GM21390 (cell line): Measurements from ENCODE around the gene SHB.

Source experiments
- ATAC-seq: cut with Tn5 transposase; IDR thresholded peaks from one replicate; pipeline ENCODE4 v1.9.1; 2021; ENCODE audit not compliant: unreplicated experiment

The SHB gene, protein sequence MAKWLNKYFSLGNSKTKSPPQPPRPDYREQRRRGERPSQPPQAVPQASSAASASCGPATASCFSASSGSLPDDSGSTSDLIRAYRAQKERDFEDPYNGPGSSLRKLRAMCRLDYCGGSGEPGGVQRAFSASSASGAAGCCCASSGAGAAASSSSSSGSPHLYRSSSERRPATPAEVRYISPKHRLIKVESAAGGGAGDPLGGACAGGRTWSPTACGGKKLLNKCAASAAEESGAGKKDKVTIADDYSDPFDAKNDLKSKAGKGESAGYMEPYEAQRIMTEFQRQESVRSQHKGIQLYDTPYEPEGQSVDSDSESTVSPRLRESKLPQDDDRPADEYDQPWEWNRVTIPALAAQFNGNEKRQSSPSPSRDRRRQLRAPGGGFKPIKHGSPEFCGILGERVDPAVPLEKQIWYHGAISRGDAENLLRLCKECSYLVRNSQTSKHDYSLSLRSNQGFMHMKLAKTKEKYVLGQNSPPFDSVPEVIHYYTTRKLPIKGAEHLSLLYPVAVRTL

DNA sequence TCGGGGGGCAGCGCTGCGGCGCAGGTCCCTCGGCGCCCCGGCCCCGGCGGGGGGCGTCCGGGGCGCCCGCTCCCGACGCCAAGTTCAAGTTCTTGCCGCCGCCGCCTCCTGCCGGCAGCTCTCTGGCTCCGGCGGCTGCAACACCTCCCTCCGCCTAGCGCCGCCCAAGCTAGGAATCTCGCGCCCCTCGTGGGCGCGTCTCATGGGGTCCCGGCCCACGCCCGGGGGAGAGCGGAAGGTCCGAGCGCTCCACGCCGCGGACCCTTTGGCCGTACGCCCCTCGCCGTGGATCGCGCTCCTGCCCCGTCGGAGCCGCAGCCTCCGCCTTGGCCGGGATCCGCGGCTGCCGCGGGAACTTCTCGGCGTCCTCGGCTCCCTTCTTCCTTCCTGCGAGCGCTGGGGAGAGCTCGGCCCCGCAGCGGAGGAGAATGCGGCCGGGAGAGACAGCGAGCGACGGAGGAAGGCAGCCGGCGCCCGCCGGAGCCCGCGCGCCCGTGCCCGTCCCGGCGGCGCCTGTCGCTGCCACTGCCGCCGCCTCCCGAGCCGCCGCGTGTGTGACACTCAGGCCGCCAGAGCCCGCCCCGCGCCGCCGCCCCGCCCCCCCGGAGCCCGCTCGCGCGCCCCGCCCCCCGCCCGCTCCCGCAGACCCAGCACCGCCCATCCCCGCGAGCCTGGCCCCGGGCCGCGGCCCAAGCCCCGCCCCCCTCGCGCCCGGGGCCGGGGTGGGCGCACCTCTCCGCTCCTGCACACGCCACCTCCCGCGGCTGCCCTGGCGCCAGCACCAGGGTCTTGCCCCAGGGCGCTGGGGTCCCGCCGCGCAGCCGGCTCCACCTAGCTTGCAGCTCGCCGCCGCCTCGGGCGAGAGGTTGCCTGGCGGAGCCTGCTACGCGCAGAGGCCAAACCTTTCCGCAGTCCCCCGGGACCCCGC, at the start of gene SHB:
TSS of gene SHB (minus strand) at position 527 of the 928 bp plus-strand sequence. CDS start 582 bp downstream, outside the sequence.
- peak; percentile 47 for ATAC-seq

DNA sequence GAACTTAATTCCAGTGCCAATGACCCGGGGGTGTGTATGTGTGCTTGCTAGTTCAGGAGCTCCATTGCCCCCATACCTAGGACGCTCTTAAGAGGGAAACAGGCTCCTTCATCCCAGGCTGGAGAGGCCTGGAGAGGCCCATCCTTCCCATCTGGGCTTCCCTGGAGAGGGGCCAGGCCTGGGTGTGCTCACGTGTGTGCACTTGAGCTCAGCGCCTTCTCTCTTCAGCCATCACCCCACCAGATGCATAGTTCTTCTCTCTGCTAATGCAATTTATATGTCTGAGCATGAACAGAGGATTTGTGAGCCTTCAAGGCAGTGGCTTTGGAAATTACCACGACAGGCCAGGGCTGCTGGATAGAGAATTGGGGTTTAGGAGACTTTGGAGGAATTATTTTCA, 48.6 kb upstream of the SHB start:
- no peak for ATAC-seq

DNA sequence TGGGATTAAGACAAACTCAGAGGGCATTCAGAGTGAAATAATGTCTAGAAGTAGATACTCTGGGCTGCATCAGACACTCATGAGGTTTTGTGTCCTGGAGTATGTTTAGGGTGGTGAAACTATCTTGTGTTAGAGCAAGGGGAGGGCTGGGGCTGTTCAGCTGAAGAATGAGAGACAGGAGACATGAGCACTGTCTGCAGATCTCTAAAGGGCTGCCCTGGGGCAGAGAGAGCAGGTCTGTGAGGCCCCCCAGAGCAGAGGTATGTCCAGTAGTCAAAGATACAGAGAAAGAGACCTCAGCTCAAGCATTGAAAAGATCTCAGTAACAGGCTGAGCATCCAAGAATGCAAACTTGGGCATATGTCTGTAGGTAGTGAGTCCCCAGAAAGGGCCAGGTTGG, 45.9 kb upstream of the SHB start:
- ATAC-seq, result no peak

DNA sequence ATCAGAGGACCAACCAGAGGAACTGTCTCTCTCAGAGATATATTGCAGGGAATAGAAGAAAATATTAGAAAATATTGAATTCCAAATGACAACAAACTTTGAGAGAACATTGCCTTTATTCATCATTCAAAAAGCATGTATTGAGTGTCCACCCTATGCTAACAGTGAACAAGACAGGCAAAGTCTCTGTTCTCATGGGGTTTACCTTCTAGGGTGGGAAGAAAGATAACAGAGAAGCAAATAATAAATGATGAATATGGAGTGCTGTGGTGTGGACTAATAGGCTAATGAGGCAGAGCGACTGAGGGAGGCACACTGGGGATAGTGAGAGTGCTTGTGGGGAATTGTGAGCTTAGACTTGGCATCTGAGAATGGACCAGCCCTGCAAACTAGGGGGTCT, 43.4 kb upstream of the SHB start:
- no peak for ATAC-seq

DNA sequence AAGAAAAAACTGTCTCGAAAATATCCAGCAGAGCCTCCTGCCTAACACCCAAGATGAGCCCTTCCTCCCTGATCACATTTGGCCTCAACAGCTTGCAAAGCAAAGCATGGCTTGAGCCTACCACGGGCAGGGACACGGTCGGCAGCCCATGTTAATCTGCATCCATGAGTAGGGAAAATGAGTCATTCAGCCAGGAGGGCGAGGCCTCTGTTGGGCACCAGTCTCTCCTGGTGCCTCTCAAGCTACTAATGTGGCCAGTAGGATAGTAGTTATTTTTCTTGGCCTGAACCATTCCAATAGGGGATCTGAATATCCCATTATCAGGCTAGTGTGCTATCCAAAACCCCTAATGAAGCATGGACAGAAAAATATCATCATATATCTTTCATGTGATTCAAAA, 43.0 kb upstream of the SHB start:
- no peak for ATAC-seq

DNA sequence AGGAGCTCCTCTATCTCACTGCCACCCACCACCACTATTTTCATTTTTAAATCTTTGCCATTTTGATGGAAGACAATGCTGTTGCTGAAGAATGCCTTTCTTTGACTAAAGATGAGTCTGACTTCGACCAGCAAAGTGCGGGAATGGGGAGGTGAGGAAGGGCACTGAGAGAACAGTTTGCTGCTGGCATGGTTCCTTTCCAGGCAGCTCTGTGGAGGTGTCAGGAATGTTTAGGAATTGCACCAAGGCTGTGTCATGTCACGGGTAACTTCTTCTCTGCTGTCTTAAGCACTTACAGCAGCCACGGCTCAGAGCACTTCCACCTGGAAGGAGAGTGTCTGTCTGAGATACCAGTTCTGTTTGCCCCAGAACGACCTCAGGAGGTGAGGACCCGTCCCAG, 41.4 kb upstream of the SHB start:
- ATAC-seq, result no peak

DNA sequence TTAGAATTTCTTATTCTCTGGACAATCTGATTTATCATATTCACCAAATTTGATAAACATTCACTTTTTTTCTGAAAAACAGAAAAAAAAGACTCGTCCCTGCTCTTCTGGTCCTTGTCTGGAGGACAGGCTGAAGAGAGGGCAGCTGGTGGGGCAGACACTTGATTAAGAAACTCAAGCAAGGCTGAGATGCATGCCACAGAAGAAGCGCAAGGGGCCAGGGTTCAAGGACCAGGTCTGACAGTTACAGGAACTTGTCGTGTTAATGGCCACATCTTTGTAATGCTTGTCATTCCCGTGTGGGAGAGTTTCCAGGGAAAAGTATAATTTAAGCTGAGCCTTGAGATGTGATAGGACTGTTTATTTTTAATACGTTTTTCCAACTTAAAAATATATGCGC, 40.6 kb upstream of the SHB start:
- no peak for ATAC-seq

DNA sequence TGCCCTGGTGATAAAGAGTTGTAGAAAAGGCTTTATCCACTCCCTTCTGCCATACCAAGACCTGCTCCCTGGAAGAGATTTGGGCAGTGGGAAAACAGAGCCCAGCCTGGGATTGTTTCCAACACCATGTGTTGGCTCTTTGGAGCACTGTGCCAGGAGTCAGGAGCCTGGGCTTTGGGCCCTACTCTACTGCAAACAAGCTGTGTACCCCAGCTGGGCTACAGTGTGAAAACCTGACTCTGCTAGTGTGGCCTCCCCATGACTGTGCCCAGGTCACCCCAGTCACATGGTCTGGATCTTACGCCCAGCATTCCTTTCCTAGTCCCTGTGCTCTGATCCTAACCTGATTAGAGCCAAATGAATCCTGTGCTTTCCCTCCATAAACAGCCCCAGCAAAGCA, 39.3 kb upstream of the SHB start:
- no peak for ATAC-seq

DNA sequence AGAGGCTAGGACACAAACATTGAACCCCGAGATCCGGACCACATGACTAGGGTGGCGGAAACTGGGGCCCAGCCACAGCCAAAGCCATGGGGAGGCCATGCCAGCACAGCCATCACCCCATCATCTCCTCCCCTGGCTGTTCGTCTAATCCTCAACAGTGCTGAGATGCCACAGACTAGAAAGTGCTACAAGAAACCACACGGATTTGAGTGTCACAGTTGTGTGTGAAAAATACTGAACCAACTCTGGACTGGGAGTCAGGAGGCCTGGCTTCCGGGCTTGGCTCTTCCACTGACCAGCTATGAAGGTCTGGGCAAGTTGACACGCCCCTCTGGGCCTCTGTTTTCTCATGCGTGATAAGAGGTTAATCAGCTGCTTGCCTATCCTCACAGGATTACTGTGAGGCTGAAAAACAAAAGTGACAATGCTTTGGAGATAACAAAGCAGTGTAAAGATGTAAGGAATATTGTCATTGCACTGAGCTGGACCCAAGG, 38.8 kb upstream of the SHB start:
- ATAC-seq, result no peak

DNA sequence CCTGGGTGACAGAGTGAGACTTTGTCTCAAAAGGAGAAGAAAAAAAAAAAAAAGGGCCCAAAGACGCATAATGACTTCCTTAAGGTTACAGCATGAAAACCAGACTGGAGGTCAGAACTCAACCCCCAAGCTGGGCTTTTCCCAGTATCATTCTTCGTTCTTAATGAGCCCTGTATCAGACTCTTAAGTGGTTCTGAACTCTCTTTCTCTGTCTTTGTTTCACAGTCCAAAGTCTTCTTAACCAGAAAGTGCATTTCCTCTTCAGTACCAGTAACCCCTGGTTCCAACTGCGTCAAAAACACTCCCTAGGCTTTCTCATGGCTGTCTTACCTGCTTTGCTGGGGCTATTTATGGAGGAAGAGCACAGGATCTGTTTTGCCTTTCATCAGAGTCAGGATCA, 38.4 kb upstream of the SHB start:
- ATAC-seq, result no peak

DNA sequence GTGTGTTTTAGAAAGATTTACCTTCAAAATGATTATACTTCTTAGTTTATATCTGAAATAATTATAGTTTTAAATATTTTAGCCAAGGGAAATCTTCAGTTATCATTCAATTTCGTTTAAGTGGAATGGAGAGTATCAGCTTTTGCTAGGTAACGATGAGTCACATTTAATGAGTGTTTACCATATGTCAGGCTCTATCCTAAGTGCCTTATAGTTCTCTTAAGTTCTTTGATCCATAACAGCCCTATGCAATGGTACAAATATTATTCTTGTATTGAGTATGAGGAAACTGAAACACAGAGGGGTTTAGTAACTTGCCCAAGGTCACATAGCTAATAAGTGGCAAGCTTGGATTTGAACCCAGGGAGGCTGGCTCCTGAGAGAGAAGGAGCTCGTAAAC, 37.5 kb upstream of the SHB start:
- no peak for ATAC-seq

DNA sequence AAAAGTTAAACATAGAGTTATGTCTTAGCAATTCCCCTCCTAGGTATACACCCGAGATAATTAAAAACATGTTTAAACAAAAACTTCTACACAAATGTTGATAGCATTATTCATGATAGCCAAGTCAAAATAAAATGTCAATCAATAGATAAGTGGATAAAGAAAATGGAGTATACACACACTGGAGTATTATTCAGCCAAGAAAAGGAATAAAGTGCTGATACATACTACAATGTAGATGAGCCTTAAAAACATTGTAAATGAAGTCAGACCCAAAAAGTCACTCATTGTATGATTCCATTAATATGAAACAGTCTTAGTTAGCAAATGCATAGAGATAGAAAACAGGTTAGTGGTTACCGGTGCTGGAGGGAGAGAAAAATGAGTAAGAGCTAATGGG, 34.3 kb upstream of the SHB start:
- ATAC-seq, result no peak

DNA sequence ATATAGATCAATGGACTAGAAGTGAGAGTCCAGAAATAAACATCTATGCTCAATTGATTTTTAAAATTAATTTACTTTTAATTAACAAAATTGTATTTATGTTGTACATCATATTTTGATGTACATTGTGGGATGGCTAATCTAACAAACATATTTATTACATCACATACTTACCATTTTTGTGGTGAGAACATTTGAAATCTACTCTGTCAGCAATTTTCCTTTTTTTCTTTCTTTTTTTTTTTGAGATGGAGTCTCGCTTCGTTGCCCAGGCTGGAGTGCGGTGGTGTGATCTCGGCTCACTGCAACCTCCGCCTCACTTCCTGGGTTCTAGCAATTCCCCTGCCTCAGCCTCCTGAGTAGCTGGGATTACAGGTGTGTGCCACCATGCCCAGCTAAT, 32.4 kb upstream of the SHB start:
- no peak for ATAC-seq

DNA sequence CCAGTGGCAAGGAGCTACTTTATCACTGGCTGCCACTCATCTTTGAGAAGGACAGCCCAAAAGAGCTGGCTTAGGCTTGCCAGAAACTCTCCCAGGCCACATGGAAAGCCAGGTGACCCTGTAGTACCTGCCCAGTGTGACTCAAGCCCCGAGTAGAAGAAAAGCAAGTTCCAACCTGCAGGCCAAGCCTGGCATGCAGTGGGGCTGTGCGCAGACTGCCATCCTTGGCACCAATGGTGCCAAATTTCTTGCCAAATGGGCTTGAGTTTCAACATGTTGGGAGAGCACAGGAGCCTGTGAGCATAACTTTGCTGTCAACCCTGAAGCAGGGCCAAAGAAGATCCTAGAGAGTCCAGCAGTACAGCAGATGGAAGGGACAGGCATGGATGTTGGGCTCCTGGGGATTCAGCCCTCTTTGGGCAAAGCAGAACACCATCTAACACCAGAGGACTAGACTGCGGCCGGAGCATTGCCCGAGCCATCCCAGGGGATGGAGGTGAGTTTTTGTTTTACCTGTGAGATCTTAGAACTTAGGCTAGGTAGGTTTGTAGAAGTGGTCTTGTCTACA, 27.3 kb upstream of the SHB start:
- ATAC-seq, result no peak

DNA sequence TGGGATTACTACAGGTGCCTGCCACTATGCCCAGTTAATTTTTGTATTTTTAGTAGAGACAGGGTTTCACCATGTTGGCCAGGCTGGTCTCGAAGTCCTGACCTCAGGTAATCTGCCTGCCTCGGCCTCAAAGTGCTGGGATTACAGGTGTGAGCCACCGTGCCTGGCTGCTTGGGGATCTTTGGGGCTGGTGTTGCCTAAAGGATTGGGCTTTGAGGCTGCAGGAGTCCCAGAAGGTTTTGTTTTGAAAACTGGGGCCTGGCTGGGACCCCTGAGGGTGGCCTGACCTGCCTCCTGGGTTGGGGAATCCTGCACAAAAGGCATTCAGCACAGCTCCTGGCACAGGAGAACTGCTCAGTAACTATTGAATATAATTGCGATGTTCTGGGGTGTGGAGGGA, 25.1 kb upstream of the SHB start:
- ATAC-seq, result no peak

DNA sequence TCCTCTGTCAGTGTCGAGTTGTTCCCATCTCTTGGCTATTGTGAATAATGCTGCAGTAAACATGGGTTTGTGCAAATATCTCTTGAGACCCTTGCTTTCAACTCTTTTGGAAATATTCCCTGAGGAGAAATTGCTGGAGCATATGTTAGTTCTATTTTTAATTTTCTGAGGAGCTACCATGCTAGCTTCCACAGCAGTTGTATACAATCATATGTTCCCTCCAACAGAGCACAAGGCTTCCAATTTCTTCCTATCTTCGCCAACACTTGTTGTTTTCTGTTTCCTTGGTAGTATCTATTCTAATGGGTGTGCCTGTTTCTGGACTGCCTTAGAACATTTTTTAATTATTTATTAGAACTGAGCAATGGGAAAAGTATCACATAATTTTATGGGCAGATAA, 23.6 kb upstream of the SHB start:
- ATAC-seq, result no peak

DNA sequence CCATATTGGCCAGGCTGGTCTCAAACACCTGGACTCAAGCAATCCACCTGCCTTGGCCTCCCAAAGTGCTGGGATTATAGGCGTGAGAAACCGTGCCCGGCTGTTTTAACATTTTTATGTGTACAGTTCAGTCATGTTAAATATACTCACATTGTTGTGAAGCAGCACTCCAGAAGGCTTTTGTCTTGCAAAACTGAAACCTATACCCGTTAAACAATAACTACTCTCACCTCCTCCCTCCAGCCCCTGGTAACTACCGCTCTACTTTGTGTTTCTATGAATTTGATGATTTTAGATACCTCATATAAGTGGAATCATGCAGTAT, 23.1 kb upstream of the SHB start:
- ATAC-seq, result no peak

DNA sequence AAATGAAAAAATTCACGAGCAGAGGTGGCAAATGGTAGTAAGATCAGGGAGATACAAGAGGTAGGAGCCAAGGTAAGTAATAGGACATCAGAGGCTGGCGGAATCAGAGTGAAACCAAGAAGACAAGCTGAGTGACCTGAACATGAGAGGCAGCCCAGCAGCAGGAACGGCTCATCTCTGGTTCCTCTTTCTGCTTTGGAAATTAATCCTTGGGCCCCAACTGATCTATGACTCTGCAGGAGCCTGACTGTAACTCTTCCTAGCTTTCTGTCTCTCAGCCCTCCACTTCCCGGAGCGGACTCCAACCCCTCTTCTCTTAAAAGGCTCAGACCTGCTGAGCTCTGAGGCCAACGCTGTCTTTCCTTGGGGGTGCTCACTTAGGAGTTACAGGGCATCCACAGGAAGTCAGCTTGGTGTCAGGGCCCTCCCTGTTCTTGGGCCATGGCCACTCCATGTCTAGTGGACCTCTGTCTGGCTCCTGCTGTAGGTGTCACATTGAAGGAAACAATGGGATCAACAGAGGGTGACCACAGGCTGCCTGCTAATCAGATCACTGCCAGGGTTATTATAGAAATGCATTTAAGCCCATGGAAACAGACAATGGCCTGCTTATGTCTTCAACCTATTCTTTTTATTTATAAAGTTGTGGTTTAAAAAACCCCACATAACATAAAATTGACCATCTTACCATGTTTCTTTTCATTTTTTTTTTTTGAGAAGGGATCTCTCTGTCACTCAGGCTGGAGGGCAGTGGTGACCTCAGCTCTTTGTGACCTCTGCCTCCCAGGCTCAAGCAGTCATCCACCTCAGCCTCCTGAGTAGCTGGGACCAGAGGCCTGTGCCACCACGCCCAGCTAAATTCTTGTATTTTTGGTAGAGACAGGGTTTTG, 22.5 kb upstream of the SHB start:
- peak; percentile 62 for ATAC-seq

DNA sequence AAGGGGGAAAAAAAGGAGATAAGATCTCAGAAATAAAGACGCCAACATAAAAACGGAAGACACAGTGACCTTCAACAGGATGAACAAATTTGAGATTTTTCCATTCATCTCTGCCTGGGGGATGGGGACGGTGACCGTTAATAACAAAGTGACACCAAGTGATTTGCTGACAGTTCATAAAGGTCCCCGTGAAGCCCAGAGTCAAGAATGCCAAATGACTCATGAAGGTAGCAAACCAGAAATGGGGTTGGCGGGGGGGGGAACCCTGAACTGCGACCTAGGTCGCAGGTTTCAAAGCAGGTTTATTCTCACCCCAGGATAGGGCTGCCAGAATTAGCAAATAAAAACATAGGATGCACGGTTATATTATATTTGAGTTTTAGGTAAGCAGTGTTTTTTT, 21.1 kb upstream of the SHB start:
- no peak for ATAC-seq

DNA sequence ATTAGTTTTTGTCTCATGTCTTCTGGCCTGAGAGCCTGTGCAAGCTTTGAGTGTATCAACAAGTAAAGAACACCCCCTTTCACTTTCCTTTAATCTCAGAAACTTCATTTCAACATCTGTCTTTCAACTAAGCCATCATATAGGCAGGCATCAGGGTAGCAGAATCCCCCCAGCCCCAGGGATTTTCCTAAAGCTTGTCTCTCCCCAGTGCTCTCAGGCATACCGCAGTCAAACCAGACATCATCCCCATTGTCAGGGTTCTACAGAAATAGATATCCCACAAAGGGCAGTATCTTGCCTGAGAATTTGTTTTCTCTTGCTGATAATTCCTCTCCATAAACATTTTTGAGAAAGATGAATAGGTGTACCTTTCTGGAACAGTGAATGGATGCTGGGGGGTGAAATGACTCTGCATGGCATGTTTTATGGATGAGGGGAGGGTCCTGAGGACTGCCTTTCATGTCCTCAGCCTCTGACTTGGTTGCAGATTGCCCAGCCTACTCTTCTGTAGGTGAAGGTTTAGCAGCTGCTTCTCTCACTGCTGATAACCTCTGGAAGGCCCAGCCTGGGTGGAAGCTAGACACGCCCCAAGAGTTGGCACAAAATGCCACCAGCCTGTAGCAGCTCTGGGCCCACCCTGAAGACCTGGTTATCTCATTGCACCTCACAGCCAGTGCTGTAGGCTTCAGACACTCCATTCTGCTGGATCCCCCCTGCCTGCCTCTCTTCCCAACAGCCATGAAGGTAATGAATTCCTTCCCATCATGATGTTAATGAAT, 20.5 kb upstream of the SHB start:
- no peak for ATAC-seq
